Neural progenitor cell (in vitro differentiated cells): Measurements from ENCODE around the gene FAM180B.

Experiments
- EZH2phosphoT487 ChIP-seq: fragments of 200-600 bp; sonication (generic); IDR thresholded peaks from 2 replicates; pipeline ENCODE4 v1.6.1; 2017; ENCODE audit warnings: antibody characterized with exemption
- TF ChIP-seq, protein P1 (sequence below): fragments of 200-600 bp; sonication (generic); IDR thresholded peaks from 2 replicates; pipeline ENCODE4 v1.5.1; 2017; ENCODE audit warnings: antibody characterized with exemption, mild to moderate bottlenecking

DNA sequence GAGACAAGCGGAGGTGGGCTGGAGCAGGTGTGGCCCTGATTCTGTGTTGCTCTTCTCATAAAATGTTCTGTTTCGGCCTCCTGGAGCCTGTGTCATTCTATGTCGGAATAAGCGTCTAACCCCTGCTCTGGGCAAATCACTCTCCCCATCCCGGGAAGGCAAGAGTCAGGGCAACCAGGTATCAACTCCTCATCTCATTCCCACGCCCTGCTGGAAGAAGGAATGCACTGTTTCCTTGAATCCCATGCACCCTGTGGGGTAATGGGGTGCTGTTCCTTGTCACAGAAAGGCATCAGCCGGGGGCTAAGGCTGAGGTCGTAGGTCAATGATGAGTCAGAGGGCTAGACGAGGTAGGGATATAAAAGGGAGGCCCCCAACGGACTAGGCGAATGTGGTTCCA is 2.6 kb downstream of the FAM180B start:
- TF ChIP-seq, protein P1, sequence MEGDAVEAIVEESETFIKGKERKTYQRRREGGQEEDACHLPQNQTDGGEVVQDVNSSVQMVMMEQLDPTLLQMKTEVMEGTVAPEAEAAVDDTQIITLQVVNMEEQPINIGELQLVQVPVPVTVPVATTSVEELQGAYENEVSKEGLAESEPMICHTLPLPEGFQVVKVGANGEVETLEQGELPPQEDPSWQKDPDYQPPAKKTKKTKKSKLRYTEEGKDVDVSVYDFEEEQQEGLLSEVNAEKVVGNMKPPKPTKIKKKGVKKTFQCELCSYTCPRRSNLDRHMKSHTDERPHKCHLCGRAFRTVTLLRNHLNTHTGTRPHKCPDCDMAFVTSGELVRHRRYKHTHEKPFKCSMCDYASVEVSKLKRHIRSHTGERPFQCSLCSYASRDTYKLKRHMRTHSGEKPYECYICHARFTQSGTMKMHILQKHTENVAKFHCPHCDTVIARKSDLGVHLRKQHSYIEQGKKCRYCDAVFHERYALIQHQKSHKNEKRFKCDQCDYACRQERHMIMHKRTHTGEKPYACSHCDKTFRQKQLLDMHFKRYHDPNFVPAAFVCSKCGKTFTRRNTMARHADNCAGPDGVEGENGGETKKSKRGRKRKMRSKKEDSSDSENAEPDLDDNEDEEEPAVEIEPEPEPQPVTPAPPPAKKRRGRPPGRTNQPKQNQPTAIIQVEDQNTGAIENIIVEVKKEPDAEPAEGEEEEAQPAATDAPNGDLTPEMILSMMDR: no peak
- no peak for TF ChIP-seq EZH2phosphoT487
